Lower leg skin (tissue), 3 donors: Measurements from ENCODE around the gene CCDC195.

ENCODE experiments used
- POLR2A ChIP-seq, 2 donors: fragments of 450-650 bp; IDR thresholded peaks; one replicate each; pipeline ENCODE4 v1.6.1; 2016 to 2017; ENCODE audit warnings: antibody characterized with exemption in 2 of 2, mild to moderate bottlenecking in 1 of 2, moderate library complexity in 1 of 2
- TF ChIP-seq, protein P1 (sequence below), 3 donors: fragments of 450-650 bp; IDR thresholded peaks; one replicate each; pipeline ENCODE4 v1.5.1; 2016; ENCODE audit warnings: antibody characterized with exemption in 3 of 3, mild to moderate bottlenecking in 3 of 3, moderate library complexity in 2 of 3

DNA sequence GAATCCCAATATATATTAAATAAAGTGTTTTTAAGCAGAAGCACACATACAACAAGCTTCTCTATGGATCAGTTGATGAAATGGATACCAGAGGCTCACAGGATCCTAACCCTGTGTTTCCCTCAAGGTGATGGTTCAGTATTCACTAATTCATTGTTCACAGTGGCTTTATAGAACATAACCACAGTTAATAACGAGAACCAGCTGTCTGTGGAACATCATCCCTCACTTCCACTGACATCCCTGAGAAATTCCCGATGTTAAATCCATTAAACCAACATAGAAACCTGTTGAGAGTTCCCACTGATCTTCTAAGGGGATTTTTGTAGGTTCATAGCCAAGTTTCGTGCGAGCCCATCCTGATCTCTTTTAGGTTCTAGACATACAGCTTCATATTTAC, 29.0 kb downstream of the CCDC195 start:
- TF ChIP-seq, protein P1, sequence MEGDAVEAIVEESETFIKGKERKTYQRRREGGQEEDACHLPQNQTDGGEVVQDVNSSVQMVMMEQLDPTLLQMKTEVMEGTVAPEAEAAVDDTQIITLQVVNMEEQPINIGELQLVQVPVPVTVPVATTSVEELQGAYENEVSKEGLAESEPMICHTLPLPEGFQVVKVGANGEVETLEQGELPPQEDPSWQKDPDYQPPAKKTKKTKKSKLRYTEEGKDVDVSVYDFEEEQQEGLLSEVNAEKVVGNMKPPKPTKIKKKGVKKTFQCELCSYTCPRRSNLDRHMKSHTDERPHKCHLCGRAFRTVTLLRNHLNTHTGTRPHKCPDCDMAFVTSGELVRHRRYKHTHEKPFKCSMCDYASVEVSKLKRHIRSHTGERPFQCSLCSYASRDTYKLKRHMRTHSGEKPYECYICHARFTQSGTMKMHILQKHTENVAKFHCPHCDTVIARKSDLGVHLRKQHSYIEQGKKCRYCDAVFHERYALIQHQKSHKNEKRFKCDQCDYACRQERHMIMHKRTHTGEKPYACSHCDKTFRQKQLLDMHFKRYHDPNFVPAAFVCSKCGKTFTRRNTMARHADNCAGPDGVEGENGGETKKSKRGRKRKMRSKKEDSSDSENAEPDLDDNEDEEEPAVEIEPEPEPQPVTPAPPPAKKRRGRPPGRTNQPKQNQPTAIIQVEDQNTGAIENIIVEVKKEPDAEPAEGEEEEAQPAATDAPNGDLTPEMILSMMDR (IDR thresholded peaks at IDR 0.05): no peak
- no peak for TF ChIP-seq POLR2A (IDR thresholded peaks at IDR 0.05)
